GM12872 (cell line): ENCODE results near the gene PF4V1.

Experiments
- CTCF ChIP-seq: IDR thresholded peaks from 3 replicates; pipeline ENCODE4 v1.5.1; 2011; ENCODE audit warnings: low read depth, mild to moderate bottlenecking, low read length, moderate library complexity; ENCODE audit not compliant: insufficient read depth

The PF4V1 gene

GRCh38 chr4:73847526-73848182, 5.4 kb upstream of the PF4V1 start:
- no peak for TF ChIP-seq CTCF

GRCh38 chr4:73848183-73848777, 4.8 kb upstream of the PF4V1 start:
- TF ChIP-seq CTCF, result no peak

- TF ChIP-seq CTCF, result no peak
Measured at GRCh38 chr4:73850261-73850970, 2.7 kb upstream of the PF4V1 start.

GRCh38 chr4:73851293-73851692, 1.8 kb upstream of the PF4V1 start:
- TF ChIP-seq CTCF, result no peak

- no peak for TF ChIP-seq CTCF
Measured at GRCh38 chr4:73852771-73853170, 325 bp upstream of the PF4V1 start.

- TF ChIP-seq CTCF, result no peak
Measured at GRCh38 chr4:73853718-73854473, 800 bp downstream of the PF4V1 start.

- TF ChIP-seq CTCF, result no peak
Measured at GRCh38 chr4:73855406-73855805, 2.3 kb downstream of the PF4V1 start.
